ENCODE data around the gene MS4A18. TPM values are rescaled to one million over a fixed set of nuclear protein-coding genes. Genes with fewer than 3 reads are reported as not detected.

The MS4A18 gene
- total and polyA plus RNA-seq, 2 experiments from 2014 or later = not detected

DNA sequence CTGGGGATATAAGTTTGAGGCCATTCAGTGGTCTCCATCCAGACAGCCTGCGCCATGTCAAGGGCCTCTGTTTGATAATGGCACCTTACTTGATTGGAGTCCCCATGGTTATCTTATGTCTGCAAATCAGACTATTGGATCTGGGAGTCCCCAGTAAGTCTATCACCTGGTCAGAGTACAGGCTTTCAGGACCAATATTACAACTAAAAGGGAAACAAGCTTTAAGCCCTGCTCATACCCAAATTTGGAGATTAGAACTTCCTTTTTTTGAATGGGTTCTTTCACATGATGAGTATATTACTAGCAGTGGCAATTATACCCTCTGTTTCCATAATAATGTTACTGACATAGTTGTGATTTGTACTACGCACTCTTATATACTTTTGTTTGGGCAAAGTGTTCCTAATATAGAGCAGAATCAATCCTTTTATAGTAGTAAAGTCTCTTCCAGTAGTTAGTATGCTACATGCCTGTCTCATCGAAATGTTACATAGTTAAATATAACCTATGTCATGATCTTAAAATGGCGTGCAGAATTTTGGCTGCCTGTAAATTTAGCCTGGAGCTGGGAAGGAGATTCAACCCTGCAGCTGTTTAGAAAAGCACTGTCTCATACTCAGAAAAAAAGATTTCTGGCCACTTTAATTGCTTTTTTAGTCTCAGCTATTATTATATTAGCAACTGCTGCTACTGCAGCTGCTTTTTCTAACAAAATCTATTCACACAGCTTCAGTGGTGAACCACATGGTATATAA lies 37.1 kb downstream of the MS4A18 start:
- Histone ChIP-seq H3F3A (ENCODE audit: insufficient read depth) (no peaks in the 10 kb centered on the region), H3K9me2 (ENCODE audit: insufficient read depth) (no peaks in the 10 kb centered on the region), H3K4me3 (no peak overlapping the region), H3K79me2 (ENCODE audit: insufficient read depth) (no peaks in the 10 kb centered on the region), H3K27me3 (replicated peaks; ENCODE audit: insufficient read depth) (peaks cover 84% of the 10 kb centered on the region), H3K9me3 (ENCODE audit: low read depth) (no peaks in the 10 kb centered on the region), H2AFZ (no peak overlapping the region), H3K9ac (no peak overlapping the region), H3K27ac (no peak overlapping the region), H3K4me2 (ENCODE audit: unreplicated experiment) (no peak overlapping the region), H4K20me1 (ENCODE audit: insufficient read depth) (no peaks in the 10 kb centered on the region), H3K36me3 (ENCODE audit: low read depth) (no peaks in the 10 kb centered on the region), H3K4me1 (ENCODE audit: insufficient read depth) (no peaks in the 10 kb centered on the region)
- no peak for TF ChIP-seq EZH2 (IDR thresholded peaks at IDR 0.05; ENCODE audit: insufficient read depth, poor library complexity, severe bottlenecking)
- WGBS, 2 experiments (ENCODE audit: low coverage in 1 of 2, low lambda C conversion rate in 2 of 2, missing lambda C conversion rate in 2 of 2) = 23 to 39% methylated on average over 4 of the region's 4 CpGs
- DNase-seq = no peak
- in situ Hi-C loops (cut with MboI) = no loop called here

DNA sequence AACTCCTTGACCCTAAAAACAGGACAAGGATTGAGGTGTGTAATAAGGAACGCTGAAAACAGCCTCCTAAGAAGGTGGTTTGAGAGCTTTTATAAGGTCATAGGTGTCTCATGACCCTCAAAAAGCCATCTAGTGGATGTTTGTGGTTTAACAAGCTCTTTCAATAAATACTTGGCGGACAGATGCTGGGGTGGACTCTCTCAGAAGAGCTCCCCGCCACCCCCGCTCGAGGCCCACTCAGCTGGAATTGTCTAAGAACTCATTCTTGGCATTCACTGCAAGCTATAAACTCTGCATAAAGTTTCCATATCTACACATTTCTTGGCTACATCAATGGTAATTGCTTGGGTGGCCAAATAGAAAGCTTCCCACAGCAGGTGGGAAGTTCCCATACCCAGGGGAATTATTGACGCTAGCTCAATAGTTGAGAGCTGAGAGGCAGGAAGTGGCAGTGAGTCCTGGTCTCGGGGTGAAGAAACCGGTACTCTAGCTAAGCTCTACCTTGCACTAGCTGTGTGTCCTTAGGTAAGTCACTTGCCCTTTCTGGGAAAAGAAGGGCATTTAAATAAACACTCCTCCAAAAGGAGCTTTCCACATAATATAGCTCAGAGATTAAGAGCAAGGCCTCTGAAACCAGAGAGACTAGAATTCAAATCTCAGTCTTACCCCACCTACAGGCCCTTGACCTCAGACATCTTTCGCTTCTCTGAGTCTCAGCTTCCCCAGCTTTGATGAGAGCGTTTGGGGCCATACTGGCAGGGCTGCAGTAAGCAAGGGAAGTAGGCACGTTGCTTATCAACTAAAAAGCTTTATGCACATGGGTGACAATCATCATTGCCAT lies 38.6 kb downstream of the MS4A18 start:
- H3K9me3 ChIP-seq (ENCODE audit: low read depth) = no peaks in the 10 kb centered on the region
- no peak overlapping the region for H3K9ac ChIP-seq
- DNase-seq = no peak
- no peak overlapping the region for H2AFZ ChIP-seq
- H3K9me2 ChIP-seq (ENCODE audit: insufficient read depth) = no peaks in the 10 kb centered on the region
- no peaks in the 10 kb centered on the region for H3K36me3 ChIP-seq (ENCODE audit: low read depth)
- no peak overlapping the region for H3K4me3 ChIP-seq
- no peaks in the 10 kb centered on the region for H3K4me1 ChIP-seq (ENCODE audit: insufficient read depth)
- no peak overlapping the region for H3K27ac ChIP-seq
- H3K27me3 ChIP-seq (replicated peaks; ENCODE audit: insufficient read depth) = peaks cover 76% of the 10 kb centered on the region
- 36 to 46% methylated on average over 11 of the region's 11 CpGs for WGBS, 2 experiments (ENCODE audit: low coverage in 1 of 2, low lambda C conversion rate in 2 of 2, missing lambda C conversion rate in 2 of 2)
- TF ChIP-seq EZH2phosphoT487 (IDR thresholded peaks at IDR 0.05; ENCODE audit: insufficient read depth, low read depth) = no peak
- TF ChIP-seq EZH2 (IDR thresholded peaks at IDR 0.05; ENCODE audit: insufficient read depth, poor library complexity, severe bottlenecking) = no peak
- in situ Hi-C loops (cut with MboI) = no loop called here
- H4K20me1 ChIP-seq (ENCODE audit: insufficient read depth) = no peaks in the 10 kb centered on the region
- no peak overlapping the region for H3K4me2 ChIP-seq (ENCODE audit: unreplicated experiment)
- no peaks in the 10 kb centered on the region for H3F3A ChIP-seq (ENCODE audit: insufficient read depth)
- H3K79me2 ChIP-seq (ENCODE audit: insufficient read depth) = no peaks in the 10 kb centered on the region

DNA sequence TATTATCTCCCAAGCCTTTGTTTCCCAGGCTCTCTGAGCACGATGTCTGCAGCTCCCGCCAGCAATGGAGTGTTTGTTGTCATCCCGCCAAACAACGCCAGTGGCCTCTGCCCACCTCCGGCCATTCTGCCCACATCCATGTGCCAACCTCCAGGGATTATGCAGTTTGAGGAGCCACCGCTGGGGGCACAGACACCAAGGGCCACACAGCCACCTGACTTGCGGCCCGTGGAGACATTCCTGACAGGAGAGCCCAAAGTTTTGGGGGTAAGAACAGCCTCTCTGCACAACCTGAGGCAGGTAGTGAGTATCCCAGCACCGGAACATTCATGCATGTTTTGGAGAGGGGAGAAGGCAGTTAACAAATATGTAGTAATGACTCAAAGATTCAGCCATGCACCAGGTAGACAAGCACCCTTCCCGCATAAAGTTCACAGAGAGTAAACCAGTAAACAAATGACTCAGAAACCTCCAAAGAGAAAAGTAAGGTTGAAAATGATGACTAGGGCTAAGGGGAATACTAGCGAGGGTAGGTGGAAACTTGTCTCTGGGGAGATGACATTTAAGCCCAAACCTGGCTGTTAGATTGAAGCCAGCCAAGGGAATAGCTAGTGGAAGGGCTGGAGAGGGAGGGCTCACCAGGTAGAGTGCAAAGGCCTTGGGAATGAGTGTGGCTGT lies 39.3 kb downstream of the MS4A18 start:
- TF ChIP-seq EZH2 (IDR thresholded peaks at IDR 0.05; ENCODE audit: insufficient read depth, poor library complexity, severe bottlenecking) (no peak), EZH2phosphoT487 (IDR thresholded peaks at IDR 0.05; ENCODE audit: insufficient read depth, low read depth) (no peak)
- no peak for DNase-seq
- H4K20me1 ChIP-seq (ENCODE audit: insufficient read depth) = no peaks in the 10 kb centered on the region
- peaks cover 68% of the 10 kb centered on the region for H3K27me3 ChIP-seq (replicated peaks; ENCODE audit: insufficient read depth)
- no peak overlapping the region for H3K4me3 ChIP-seq
- H3K9me2 ChIP-seq (ENCODE audit: insufficient read depth) = no peaks in the 10 kb centered on the region
- no peaks in the 10 kb centered on the region for H3K36me3 ChIP-seq (ENCODE audit: low read depth)
- H3F3A ChIP-seq (ENCODE audit: insufficient read depth) = no peaks in the 10 kb centered on the region
- no peaks in the 10 kb centered on the region for H3K79me2 ChIP-seq (ENCODE audit: insufficient read depth)
- no peak overlapping the region for H2AFZ ChIP-seq
- in situ Hi-C loops (cut with MboI) = no loop called here
- H3K4me1 ChIP-seq (ENCODE audit: insufficient read depth) = no peaks in the 10 kb centered on the region
- no peak overlapping the region for H3K9ac ChIP-seq
- 52 to 55% methylated on average over 11 of the region's 11 CpGs for WGBS, 2 experiments (ENCODE audit: low coverage in 1 of 2, low lambda C conversion rate in 2 of 2, missing lambda C conversion rate in 2 of 2)
- no peak overlapping the region for H3K27ac ChIP-seq
- no peak overlapping the region for H3K4me2 ChIP-seq (ENCODE audit: unreplicated experiment)
- no peaks in the 10 kb centered on the region for H3K9me3 ChIP-seq (ENCODE audit: low read depth)

DNA sequence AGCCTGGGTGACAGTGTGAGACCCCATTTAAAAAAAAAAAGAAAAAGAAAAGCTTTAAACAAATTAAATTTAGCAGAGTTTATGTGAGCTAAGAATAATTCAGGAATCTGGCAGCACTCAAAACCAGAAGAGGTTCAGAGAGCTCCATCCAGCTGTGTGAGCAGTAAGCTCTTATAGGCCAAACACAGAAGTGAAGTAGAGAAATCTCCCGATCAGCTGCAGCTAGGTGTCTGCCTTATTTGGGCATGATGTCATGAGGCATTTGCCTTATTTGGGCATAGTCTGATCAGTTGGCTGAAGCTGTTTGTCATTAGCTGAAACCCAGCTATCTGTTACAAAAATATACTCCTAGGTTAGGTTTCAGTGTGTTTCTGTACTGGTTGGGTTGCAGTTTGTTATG lies 40.4 kb downstream of the MS4A18 start:
- Histone ChIP-seq H3K4me3 (no peak overlapping the region), H3K9ac (no peak overlapping the region), H2AFZ (no peak overlapping the region), H4K20me1 (ENCODE audit: insufficient read depth) (no peaks in the 10 kb centered on the region), H3K79me2 (ENCODE audit: insufficient read depth) (no peaks in the 10 kb centered on the region), H3F3A (ENCODE audit: insufficient read depth) (no peaks in the 10 kb centered on the region), H3K9me2 (ENCODE audit: insufficient read depth) (no peaks in the 10 kb centered on the region), H3K27me3 (replicated peaks; ENCODE audit: insufficient read depth) (peaks cover 59% of the 10 kb centered on the region), H3K36me3 (ENCODE audit: low read depth) (no peaks in the 10 kb centered on the region), H3K4me1 (ENCODE audit: insufficient read depth) (no peaks in the 10 kb centered on the region), H3K4me2 (ENCODE audit: unreplicated experiment) (no peak overlapping the region), H3K9me3 (ENCODE audit: low read depth) (no peaks in the 10 kb centered on the region), H3K27ac (no peak overlapping the region)
- WGBS, 2 experiments (ENCODE audit: low coverage in 1 of 2, low lambda C conversion rate in 2 of 2, missing lambda C conversion rate in 2 of 2) = 0% methylated on average over 1 of the region's 1 CpG
- TF ChIP-seq EZH2phosphoT487 (IDR thresholded peaks at IDR 0.05; ENCODE audit: insufficient read depth, low read depth) (no peak), EZH2 (IDR thresholded peaks at IDR 0.05; ENCODE audit: insufficient read depth, poor library complexity, severe bottlenecking) (no peak)
- in situ Hi-C loops (cut with MboI) = no loop called here
- no peak for DNase-seq
